SKM-1 (cell line): Measurements from ENCODE around the gene MAGI1.

Experiments used
- DNase-seq: peaks from one replicate; lab custom pipeline; 2025; ENCODE audit not compliant: unreplicated experiment; lab: John Stamatoyannopoulos, UW

MAGI1 gene

DNA sequence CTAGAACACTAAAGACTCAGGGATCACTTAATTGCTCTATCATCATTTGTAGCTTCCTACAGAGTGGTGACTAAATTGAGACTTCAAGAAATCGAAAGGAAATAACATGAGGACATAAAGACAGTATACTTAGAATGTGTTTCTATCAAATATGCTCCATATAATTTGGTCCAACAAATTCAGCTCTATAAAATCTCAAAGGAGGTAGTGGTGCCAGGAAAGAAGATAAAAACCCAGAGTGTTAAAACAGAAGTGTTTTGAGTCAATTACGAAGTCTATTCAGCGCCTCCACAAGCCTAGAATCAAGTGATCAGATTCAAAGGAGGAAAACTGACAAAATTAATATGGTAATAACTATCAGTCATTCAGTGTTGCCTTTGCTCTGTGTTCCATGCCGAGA lies 22.9 kb downstream of the MAGI1 start:
- no peak for DNase-seq

DNA sequence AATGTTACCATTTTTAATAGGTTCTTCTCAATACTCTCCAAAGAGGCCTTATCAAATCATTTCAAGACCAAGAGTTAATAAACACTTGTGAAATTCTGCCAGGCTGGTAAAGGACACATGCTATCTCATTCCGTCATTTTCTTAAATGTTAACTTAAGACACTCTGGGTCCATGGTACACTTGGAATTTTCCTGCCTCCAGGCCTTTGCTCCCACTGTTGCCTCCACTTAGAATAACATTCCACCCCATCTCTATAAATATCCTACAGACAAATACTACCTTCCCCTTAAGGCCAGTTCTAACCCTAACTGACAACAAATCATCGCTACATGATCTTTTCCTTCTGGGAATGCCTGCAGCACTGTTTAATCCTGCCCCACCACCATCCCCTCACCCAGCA lies 24.1 kb downstream of the MAGI1 start:
- no peak for DNase-seq

GRCh38 chr3:66014056-66014455 lies 24.7 kb downstream of the MAGI1 start:
- DNase-seq = no peak

- no peak for DNase-seq
Observed at GRCh38 chr3:66012711-66013110, 26.0 kb downstream of the MAGI1 start.

DNA sequence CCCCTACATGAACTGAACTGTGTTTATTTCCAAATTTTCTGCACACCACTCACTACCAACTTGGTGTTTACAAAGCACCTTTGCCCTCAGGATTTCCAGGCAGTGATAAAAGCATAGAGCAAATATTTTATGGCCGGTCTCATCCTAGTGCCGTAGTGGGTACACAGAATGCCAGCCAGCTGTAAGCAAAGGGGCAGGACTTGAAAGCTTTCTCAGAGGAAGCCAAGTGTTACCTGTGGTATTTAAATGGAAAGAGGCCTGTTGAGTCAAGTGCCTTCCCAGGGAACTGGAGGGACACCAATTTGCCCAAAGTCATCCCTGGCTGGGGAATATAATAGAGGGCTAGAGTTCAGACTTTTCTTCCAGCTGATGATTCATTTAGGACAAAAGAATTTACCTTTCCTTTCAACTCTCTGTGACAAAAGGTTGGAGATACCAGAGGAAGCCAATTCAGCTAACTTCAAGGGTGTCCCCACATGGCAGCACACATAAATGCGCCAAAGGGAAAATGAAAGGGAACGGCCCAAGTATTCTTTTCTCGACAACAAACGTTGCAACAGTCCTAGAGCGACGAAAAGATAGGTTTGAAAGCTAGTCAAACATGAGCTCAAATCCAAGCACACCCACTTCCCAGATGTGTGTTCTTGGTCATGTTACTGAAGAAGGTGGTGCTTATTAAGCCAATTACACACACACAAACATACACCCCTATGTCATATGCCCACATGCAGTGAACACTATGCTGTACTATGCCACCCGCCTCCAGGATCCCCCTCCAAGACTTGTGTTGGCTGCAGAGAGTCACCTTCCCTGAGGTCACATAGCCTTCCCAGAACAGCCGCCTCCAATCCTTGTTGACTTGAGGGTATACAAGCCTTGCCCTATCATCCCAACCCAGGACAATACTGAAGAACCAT lies 27.7 kb downstream of the MAGI1 start:
- no peak for DNase-seq

DNA sequence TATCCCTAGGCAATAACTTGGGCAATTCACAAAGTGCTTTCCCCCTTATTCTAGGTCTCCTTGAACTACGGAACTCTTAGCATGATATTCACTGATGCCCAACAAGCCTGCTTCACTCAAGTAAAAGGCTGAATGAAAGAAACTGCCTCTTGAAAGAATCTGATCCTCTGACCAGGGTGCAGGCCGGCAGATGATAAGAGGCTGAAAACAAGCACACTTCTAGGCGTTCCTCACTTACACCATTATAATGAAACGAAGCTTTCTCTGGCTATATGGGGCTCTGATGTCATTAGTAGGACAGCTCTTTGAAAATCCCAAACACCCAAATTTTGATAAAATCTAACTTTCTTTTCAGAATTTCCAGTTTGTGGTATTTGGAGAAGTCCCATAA lies 28.4 kb downstream of the MAGI1 start:
- DNase-seq = no peak

- DNase-seq = no peak
Observed at GRCh38 chr3:66004244-66004643, 34.5 kb downstream of the MAGI1 start.

GRCh38 chr3:66001626-66002025 lies 37.1 kb downstream of the MAGI1 start:
- no peak for DNase-seq

- no peak for DNase-seq
Observed at GRCh38 chr3:66000506-66000905, 38.2 kb downstream of the MAGI1 start.

DNA sequence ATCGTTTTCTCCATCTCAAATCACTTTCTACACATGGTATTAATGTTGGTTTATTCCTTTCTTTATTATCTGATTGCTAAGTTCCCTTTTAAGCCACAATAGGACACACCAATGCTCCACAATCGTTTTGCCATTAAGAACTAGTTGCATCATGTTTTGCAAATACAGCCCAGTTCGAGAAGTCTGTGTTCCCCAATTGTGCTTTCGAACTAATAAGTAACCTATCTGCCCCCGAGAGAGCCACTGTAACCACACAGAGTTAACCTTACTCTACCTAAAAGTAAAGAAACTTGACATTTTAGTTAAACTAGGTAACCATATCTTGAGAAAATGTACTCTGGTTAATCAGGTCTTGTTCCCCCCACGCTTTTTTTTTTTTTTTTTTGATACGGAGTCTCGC lies 39.1 kb downstream of the MAGI1 start:
- DNase-seq = no peak

DNA sequence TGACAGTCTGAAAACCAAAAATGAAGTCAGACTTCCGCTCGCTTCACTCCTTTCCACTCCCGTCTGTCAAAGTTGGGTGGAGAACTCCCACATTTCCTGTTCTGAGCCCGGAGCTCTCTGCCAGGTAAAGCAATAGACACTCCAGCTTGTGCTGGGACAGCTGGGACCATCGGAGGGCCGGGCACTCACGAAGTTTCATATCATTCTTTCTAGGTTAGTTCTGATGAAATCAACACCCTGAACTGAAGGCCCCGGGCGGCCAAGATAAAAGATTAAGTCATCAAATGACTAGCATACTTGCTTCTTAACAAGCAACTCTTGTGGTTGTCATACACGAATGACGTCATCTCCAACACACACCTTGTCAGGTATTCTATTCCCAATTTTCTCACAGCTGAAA lies 42.1 kb downstream of the MAGI1 start:
- DNase-seq = no peak

DNA sequence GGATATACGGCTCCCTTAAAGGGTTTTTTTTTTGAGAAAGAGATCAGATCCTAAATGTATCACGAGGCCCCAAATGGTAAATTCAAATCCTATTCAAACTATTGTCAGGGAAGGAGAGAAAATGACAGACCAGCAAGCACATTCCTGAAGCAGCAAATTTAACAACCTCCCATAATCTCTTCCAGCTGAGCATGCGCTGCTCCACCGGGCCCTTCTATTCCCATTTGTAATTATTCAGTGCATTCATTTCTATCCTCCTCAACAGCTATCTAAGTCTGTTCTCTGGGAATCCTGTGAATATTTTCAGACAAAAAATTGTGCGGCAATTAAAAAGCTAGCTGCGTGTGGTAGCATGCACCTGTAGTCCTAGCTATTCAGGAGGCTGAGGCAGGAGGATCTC lies 43.2 kb downstream of the MAGI1 start:
- DNase-seq = no peak

GRCh38 chr3:65995030-65995429 lies 43.7 kb downstream of the MAGI1 start:
- no peak for DNase-seq

- DNase-seq = no peak
Observed at GRCh38 chr3:65993134-65993900, 45.4 kb downstream of the MAGI1 start.

DNA sequence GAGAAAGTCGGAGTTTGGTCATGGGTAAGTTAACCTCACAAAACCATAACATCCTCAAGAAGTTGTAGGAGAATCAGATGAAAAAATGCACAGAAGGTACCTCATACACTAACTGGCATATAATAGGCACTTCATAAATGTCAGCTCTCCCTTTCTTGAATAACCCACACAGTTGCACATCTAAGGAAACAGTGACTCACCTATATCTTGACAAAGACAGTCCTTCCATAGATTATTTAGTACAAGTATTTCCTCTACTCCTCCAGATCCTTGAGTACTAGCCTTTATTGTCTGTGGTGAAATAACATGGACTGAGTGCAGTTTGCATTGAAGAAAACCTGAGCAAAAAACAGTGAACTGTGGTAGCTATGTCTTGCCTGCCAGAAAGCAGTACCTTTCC lies 46.6 kb downstream of the MAGI1 start:
- DNase-seq = no peak

- no peak for DNase-seq
Observed at GRCh38 chr3:65988411-65989180, 50.1 kb downstream of the MAGI1 start.

GRCh38 chr3:65986285-65986684 lies 52.4 kb downstream of the MAGI1 start:
- no peak for DNase-seq

DNA sequence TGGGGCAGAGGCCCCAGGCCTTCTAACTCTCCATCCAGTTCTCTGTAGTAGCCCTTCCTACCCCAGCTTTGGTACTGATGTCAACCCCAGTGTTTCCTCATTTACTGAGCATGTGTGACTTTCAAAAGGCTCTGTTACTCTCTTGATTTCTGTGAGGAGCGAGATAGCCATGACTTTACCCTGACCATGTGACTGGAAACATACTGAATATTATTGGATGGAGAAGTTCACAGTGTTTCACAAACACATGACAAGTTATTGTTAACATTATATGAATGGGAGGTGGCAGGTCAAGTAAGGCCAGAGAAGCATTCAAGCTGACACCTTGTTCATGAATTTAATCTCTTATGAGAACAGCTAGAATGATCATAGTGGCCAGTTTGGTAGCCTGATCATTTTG lies 53.7 kb downstream of the MAGI1 start:
- no peak for DNase-seq

- no peak for DNase-seq
Observed at GRCh38 chr3:65983100-65983499, 55.6 kb downstream of the MAGI1 start.

GRCh38 chr3:65979731-65980130 lies 59.0 kb downstream of the MAGI1 start:
- DNase-seq = no peak

DNA sequence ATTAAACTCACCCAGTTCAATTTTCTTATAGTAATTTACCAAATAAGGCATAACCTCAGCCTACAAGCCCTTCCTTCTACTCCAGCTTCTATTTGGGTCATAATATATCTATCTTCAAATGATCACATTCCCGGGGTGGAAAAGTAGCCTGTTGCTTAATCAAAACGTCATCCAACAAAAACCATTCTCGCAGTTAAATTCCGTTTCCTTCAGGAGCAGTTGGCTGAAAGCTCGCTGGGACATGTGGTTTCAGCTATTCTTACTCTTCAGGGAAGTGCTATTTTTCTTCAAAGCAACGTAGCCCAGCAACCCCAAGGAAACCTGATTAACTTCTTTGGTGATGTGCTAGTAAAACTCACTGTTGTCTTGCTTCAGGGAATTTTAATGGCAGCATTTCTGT lies 59.6 kb downstream of the MAGI1 start:
- DNase-seq = no peak

GRCh38 chr3:65978116-65978515 lies 60.6 kb downstream of the MAGI1 start:
- no peak for DNase-seq
